HepG2 (cell line): ENCODE data around the gene FCAMR. TPM values are rescaled to one million over a fixed set of nuclear protein-coding genes. Genes with fewer than 3 reads are reported as not detected.

Source experiments
- BATF2 ChIP-seq: sonication (generic); formaldehyde crosslinking; IDR thresholded peaks from 2 replicates; pipeline ENCODE4 v1.8.0; 2022; ENCODE audit warnings: mild to moderate bottlenecking, missing genetic modification reagents, moderate library complexity
- BCLAF1 ChIP-seq: fragments of 450-650 bp; IDR thresholded peaks from 2 replicates; pipeline ENCODE4 v1.6.1; 2017; ENCODE audit warnings: mild to moderate bottlenecking
- CC2D1A ChIP-seq: sonication (generic); formaldehyde crosslinking; IDR thresholded peaks from 2 replicates; pipeline ENCODE4 v1.8.1; 2023; ENCODE audit warnings: mild to moderate bottlenecking, missing genetic modification reagents
- CEBPB ChIP-seq: IDR thresholded peaks from 2 replicates; pipeline ENCODE4 v1.6.1; 2011; ENCODE audit warnings: low read depth, low read length, improper control_type of control experiment, borderline replicate concordance
- ETV6 ChIP-seq: sonication (generic); formaldehyde crosslinking; conservative IDR thresholded peaks from 2 replicates; pipeline ENCODE4 v1.4.0; 2020; ENCODE audit warnings: missing genetic modification reagents
- FOSL1 ChIP-seq: sonication (generic); formaldehyde crosslinking; IDR thresholded peaks from 2 replicates; pipeline ENCODE4 v1.9.0; 2021; ENCODE audit warnings: missing genetic modification reagents, borderline replicate concordance
- FOXA3 ChIP-seq: IDR thresholded peaks from 2 replicates; pipeline ENCODE4 v1.6.1; 2016; ENCODE audit warnings: missing genetic modification reagents, missing compliant biosample characterization
- GATAD2A ChIP-seq: IDR thresholded peaks from 2 replicates; pipeline ENCODE4 v1.6.1; 2016
- HNF4A ChIP-seq: sonication (generic); formaldehyde crosslinking; IDR thresholded peaks from 2 replicates; pipeline ENCODE4 v1.4.0; 2020; ENCODE audit warnings: missing genetic modification reagents
- KDM4B ChIP-seq: sonication (generic); formaldehyde crosslinking; IDR thresholded peaks from 2 replicates; pipeline ENCODE4 v1.4.0; 2020; ENCODE audit warnings: missing genetic modification reagents
- MED13 ChIP-seq: sonication (generic); formaldehyde crosslinking; IDR thresholded peaks from 2 replicates; pipeline ENCODE4 v1.5.0; 2020; ENCODE audit warnings: missing genetic modification reagents
- NCOR1 ChIP-seq: fragments of 200-600 bp; sonication (generic); IDR thresholded peaks from 2 replicates; pipeline ENCODE4 v1.7.0; 2017; ENCODE audit warnings: antibody characterized with exemption, low read length, borderline replicate concordance
- TBX2 ChIP-seq: sonication (generic); formaldehyde crosslinking; IDR thresholded peaks from 2 replicates; pipeline ENCODE4 v1.5.0; 2020; ENCODE audit warnings: missing genetic modification reagents, mild to moderate bottlenecking, borderline replicate concordance
- ZFP91 ChIP-seq: sonication (generic); formaldehyde crosslinking; IDR thresholded peaks from 2 replicates; pipeline ENCODE4 v1.9.0; 2022; ENCODE audit warnings: missing genetic modification reagents, mild to moderate bottlenecking, borderline replicate concordance
- ZIK1 ChIP-seq: sonication (generic); formaldehyde crosslinking; IDR thresholded peaks from 2 replicates; pipeline ENCODE4 v1.5.0; 2020; ENCODE audit warnings: mild to moderate bottlenecking, low read depth, missing genetic modification reagents, borderline replicate concordance
- ZNF18 ChIP-seq: sonication (generic); formaldehyde crosslinking; IDR thresholded peaks from 2 replicates; pipeline ENCODE4 v1.8.0; 2022; ENCODE audit warnings: mild to moderate bottlenecking, missing genetic modification reagents; ENCODE audit not compliant: insufficient replicate concordance
- ZNF275 ChIP-seq: sonication (generic); formaldehyde crosslinking; IDR thresholded peaks from 2 replicates; pipeline ENCODE4 v1.8.0; 2022; ENCODE audit warnings: missing genetic modification reagents, mild to moderate bottlenecking, inconsistent platforms, borderline replicate concordance
- ZNF547 ChIP-seq: sonication (generic); formaldehyde crosslinking; IDR thresholded peaks from 2 replicates; pipeline ENCODE4 v1.5.1; 2020; ENCODE audit warnings: mild to moderate bottlenecking, missing genetic modification reagents
- ZNF580 ChIP-seq: IDR thresholded peaks from 2 replicates; pipeline ENCODE4 v1.6.1; 2016; ENCODE audit warnings: low read depth, borderline replicate concordance
- ZNF83 ChIP-seq: sonication (generic); formaldehyde crosslinking; IDR thresholded peaks from 2 replicates; pipeline ENCODE4 v1.4.0; 2020; ENCODE audit warnings: missing genetic modification reagents, mild to moderate bottlenecking, borderline replicate concordance
- polyA plus RNA-seq, 8 experiments: library from polyadenylated mRNA; depleted of rRNA in 3 of 8; stranded (reverse) in 7 of 8; unstranded in 1 of 8; fragments of >200 nt; fragmentation: Illumina TruSeq in 4 of 8; extraction: Trizol in 4 of 8; gene quantifications; 2 replicates each; pipeline versions ENCODE4 v1.2.1 to v1.2.3, GENCODE V29; 2011 to 2016; ENCODE audit warnings: low read depth in 4 of 8, missing spikeins in 1 of 8, mixed read lengths in 1 of 8; ENCODE audit not compliant: insufficient read depth in 1 of 8
- total RNA-seq, 5 experiments: library from RNA; depleted of rRNA; stranded (reverse); fragments of >200 nt; fragmentation: Illumina TruSeq; extraction: Trizol; gene quantifications; 2 replicates each; pipeline ENCODE4 v1.2.3, GENCODE V29; 2016; ENCODE audit warnings: low read depth in 1 of 5

The FCAMR gene
- total and polyA plus RNA-seq, 2 of the 13 experiments (the other 11 are each of a cell fraction or from before 2014, with no cell fraction given) = not detected

GRCh38 chr1:206955476-206956451, 14.5 kb downstream of the FCAMR start (continued):
- TF ChIP-seq ZNF275 (CRISPR knock-in tag) (no peak), ZIK1 (no peak), TBX2 (CRISPR knock-in tag) (0 out of 2 replicates have a peak, but pooled peaks have one; percentile 29), FOSL1 (no peak), CC2D1A (CRISPR knock-in tag) (no peak), BATF2 (CRISPR knock-in tag) (no peak), BCLAF1 (no peak), KDM4B (no peak), ZNF547 (CRISPR knock-in tag) (0 out of 2 replicates have a peak, but pooled peaks have one; percentile 21), ZNF18 (CRISPR knock-in tag) (no peak), NCOR1 (no peak), FOXA3 (no peak), ZNF580 (CRISPR knock-in tag) (no peak), HNF4A (CRISPR knock-in tag) (peak; percentile 35), MED13 (CRISPR knock-in tag) (0 out of 2 replicates have a peak, but pooled peaks have one; percentile 49), ETV6 (CRISPR knock-in tag) (no peak), ZFP91 (CRISPR knock-in tag) (peak; percentile 58; the same call in 1 of the 2 replicates), GATAD2A (CRISPR knock-in tag) (0 out of 2 replicates have a peak, but pooled peaks have one; percentile 19), ZNF83 (CRISPR knock-in tag) (no peak), CEBPB (peak; percentile 58; the same call in 1 of the 2 replicates)
